ENCODE measurements around the gene WDR82. TPM values are rescaled to one million over a fixed set of nuclear protein-coding genes. Genes with fewer than 3 reads are reported as not detected.
A peak's percentile ranks its signal among the peaks of the same experiment; 100 is the strongest.

Gene WDR82
- total RNA-seq, 1 experiment from 2014 or later: 44.5 TPM

DNA sequence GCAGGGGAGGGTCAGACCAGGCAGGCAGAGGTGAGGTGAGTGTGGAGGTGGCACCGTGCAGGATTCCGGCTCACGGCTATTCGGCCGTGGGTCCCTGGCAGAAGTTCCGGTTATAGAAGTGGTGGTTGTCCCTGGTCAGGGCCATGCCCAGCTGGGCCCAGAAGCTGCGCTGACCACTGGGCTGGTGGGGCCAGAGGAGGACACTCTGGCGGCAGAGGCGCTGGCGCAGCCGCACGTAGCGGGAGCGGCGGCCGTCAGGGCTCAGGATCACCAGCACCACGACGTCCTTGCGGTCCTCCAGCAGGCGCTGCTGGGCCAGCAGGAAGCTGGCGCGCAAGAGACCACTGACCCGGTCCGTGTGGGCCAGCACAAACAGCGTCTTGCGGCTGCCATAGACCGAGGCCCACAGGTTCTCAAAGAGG lies 57.3 kb downstream of the WDR82 start:
- Histone ChIP-seq H3K27ac (no peak overlapping the region), H3K36me3 (ENCODE audit: low read depth) (no peaks in the 10 kb centered on the region), H3K27me3 (ENCODE audit: insufficient read depth, low read depth) (no peaks in the 10 kb centered on the region), H3K4me2 (0 out of 2 replicates have a peak overlapping the region, but pooled peaks have one; percentile 24), H3K4me3 (no peak overlapping the region), H3K9me2 (ENCODE audit: insufficient read depth) (no peaks in the 10 kb centered on the region), H3F3A (ENCODE audit: insufficient read depth, low read depth) (peaks cover 37% of the 10 kb centered on the region), H4K20me1 (ENCODE audit: insufficient read depth) (no peaks in the 10 kb centered on the region), H3K79me2 (ENCODE audit: low read depth) (no peaks in the 10 kb centered on the region), H3K4me1 (replicated peaks; ENCODE audit: insufficient read depth) (peaks cover 46% of the 10 kb centered on the region), H2AFZ (no peak overlapping the region), H3K9me3 (ENCODE audit: insufficient read depth, low read depth) (no peaks in the 10 kb centered on the region)
- intact Hi-C loops (cut with micrococcal nuclease; ENCODE audit: unreplicated experiment): no loop called here
- POLR2A ChIA-PET (ENCODE audit: unreplicated experiment): no interaction called here
- DNase-seq: no peak
- TF ChIP-seq, protein P1, sequence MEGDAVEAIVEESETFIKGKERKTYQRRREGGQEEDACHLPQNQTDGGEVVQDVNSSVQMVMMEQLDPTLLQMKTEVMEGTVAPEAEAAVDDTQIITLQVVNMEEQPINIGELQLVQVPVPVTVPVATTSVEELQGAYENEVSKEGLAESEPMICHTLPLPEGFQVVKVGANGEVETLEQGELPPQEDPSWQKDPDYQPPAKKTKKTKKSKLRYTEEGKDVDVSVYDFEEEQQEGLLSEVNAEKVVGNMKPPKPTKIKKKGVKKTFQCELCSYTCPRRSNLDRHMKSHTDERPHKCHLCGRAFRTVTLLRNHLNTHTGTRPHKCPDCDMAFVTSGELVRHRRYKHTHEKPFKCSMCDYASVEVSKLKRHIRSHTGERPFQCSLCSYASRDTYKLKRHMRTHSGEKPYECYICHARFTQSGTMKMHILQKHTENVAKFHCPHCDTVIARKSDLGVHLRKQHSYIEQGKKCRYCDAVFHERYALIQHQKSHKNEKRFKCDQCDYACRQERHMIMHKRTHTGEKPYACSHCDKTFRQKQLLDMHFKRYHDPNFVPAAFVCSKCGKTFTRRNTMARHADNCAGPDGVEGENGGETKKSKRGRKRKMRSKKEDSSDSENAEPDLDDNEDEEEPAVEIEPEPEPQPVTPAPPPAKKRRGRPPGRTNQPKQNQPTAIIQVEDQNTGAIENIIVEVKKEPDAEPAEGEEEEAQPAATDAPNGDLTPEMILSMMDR (conservative IDR thresholded peaks at IDR 0.05): no peak
- TF ChIP-seq EZH2 (IDR thresholded peaks at IDR 0.05; ENCODE audit: low read depth): no peak
- BruUV-seq (replicated peaks): no TSS peak
- CTCF ChIA-PET: interaction anchor here (0.6 to 1.4 kb wide), 8 partner anchors 16 to 237 kb away, joined by 3 to 19 read pairs (median 6); partner anchors contain the start of gene TWF2

DNA sequence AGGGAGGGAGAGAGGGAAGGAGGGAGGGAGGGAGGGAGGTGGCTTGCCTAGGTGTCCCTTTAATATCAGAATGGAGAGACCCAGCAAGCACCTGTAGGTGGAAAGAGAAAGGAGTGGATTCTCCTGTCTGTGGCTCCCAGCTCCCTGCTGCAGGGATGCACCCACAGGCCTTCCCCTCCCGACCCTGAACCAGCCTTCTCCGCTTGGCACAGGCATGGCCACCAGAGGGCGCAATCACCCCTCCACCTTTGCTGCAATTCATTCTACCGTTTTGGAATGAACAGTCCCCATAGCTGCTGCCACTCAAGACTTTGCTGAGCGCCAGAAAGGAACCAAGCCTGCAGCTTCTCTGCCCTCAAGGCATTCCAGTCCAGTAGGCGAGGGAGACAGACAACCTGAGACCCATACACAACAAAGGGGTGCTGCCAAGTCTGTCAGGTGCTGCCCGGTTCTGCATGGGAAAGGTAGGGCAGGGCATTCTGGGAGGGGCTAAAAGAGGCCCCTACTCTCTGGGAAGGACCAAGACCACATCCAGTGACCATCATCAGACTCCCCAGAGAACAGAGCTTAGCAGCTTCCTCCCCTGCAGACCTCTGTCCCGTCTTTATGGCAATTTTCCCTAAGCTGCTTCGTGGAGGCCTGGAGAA lies 57.9 kb downstream of the WDR82 start:
- Histone ChIP-seq H3K36me3 (ENCODE audit: low read depth) (no peaks in the 10 kb centered on the region; the same call in 1 of the 2 replicates), H3K4me1 (replicated peaks; ENCODE audit: insufficient read depth) (peaks cover 53% of the 10 kb centered on the region), H3K27ac (no peak overlapping the region), H3K79me2 (ENCODE audit: low read depth) (no peaks in the 10 kb centered on the region), H3K9me2 (ENCODE audit: insufficient read depth) (no peaks in the 10 kb centered on the region), H4K20me1 (ENCODE audit: insufficient read depth) (no peaks in the 10 kb centered on the region), H3K4me2 (peak overlapping the region; percentile 69; the same call in 1 of the 2 replicates), H3F3A (ENCODE audit: insufficient read depth, low read depth) (peaks cover 43% of the 10 kb centered on the region), H2AFZ (no peak overlapping the region), H3K9me3 (ENCODE audit: insufficient read depth, low read depth) (no peaks in the 10 kb centered on the region), H3K27me3 (ENCODE audit: insufficient read depth, low read depth) (no peaks in the 10 kb centered on the region), H3K4me3 (no peak overlapping the region)
- TF ChIP-seq, protein P1 (conservative IDR thresholded peaks at IDR 0.05): peak; percentile 85
- no peak for TF ChIP-seq EZH2 (IDR thresholded peaks at IDR 0.05; ENCODE audit: low read depth)
- no TSS peak for BruUV-seq (replicated peaks)
- peak; percentile 67 to 87 for DNase-seq
- POLR2A ChIA-PET (ENCODE audit: unreplicated experiment): interaction anchor here (0.6 kb wide), 2 partner anchors 67 to 148 kb away, joined by 4 read pairs; no protein-coding TSS in a partner anchor
- intact Hi-C loops (cut with micrococcal nuclease; ENCODE audit: unreplicated experiment): loop anchor here (1.0 kb wide), 1 partner anchor 119 kb away; no protein-coding TSS in a partner anchor
- CTCF ChIA-PET: interaction anchor here (0.6 to 1.4 kb wide), 11 partner anchors 14 to 279 kb away, joined by 3 to 19 read pairs (median 5); partner anchors contain the start of genes PARP3, RRP9 and TWF2

DNA sequence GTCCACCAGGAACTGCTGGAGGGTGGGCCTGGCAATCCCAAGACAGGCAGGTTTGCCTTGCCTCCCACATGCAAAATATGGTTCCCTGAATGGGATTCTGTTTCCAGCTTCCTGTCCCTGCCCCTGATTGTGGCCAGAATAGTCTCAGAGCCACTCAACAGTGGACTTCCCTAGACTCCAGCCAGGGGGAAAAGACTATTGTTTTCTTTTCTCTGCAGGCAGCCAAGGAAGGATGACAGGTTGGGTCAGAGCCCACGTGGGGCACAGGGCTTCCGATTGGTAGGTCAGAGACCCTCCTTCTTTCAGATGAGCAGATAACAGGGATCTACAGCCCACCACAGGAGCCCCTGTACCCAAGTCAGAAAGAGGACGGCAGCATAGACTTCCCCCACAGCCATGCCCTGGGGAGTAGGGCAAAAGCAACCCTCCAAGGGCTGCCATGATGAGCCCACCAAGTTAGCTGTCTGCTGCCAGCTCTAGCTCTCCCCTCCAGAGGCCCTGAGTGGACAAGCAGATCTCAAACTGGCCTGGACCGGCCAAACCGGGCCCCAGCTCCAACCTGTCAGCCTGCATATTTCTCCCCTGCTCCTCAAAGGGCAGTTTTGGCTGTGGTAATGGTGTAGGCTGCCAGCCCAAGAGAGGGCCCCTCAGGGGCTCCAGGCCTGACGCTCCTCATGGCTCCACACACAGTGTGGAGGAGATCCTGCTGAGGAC lies 59.4 kb downstream of the WDR82 start:
- CTCF ChIA-PET: interaction anchor here (0.6 to 1.5 kb wide), 7 partner anchors 18 to 891 kb away, joined by 3 to 16 read pairs (median 4); no protein-coding TSS in a partner anchor
- Histone ChIP-seq H3K79me2 (ENCODE audit: low read depth) (no peaks in the 10 kb centered on the region; the same call in 1 of the 2 replicates), H4K20me1 (ENCODE audit: insufficient read depth) (no peaks in the 10 kb centered on the region), H3F3A (ENCODE audit: insufficient read depth, low read depth) (peaks cover 43% of the 10 kb centered on the region), H2AFZ (no peak overlapping the region), H3K9me2 (ENCODE audit: insufficient read depth) (no peaks in the 10 kb centered on the region), H3K27me3 (ENCODE audit: insufficient read depth, low read depth) (no peaks in the 10 kb centered on the region), H3K4me3 (peak overlapping the region; percentile 43), H3K27ac (peak overlapping the region; percentile 97), H3K4me1 (replicated peaks; ENCODE audit: insufficient read depth) (peaks cover 66% of the 10 kb centered on the region), H3K9me3 (ENCODE audit: insufficient read depth, low read depth) (no peaks in the 10 kb centered on the region), H3K4me2 (peak overlapping the region; percentile 69), H3K36me3 (ENCODE audit: low read depth) (peaks cover 5% of the 10 kb centered on the region; the same call in 1 of the 2 replicates)
- DNase-seq: peak; percentile 85 to 90
- no TSS peak for BruUV-seq (replicated peaks)
- intact Hi-C loops (cut with micrococcal nuclease; ENCODE audit: unreplicated experiment): loop anchor here (5.0 kb wide), 3 partner anchors 68 to 233 kb away; partner anchors contain the start of genes GLYCTK and TNNC1
- POLR2A ChIA-PET (ENCODE audit: unreplicated experiment): interaction anchor here (0.7 kb wide), 4 partner anchors 18 to 719 kb away, joined by 3 to 20 read pairs (median 4); partner anchors contain the start of genes GLYCTK and RRP9
- TF ChIP-seq EZH2 (IDR thresholded peaks at IDR 0.05; ENCODE audit: low read depth): no peak
